Kidney (tissue), 14 donors: ENCODE results near the gene LIG3. TPM values are rescaled to one million over a fixed set of nuclear protein-coding genes. Genes with fewer than 3 reads are reported as not detected.

Experiments
- DNase-seq, 5 donors: peaks; one replicate each; pipeline ENCODE4 v3.0.0-alpha.2; 2013 to 2020
- FAIRE-seq: peaks from 2 replicates; lab custom pipeline; 2012; peaks lifted over from hg19 to GRCh38; lab: Jason Lieb, UNC
- H3K27ac ChIP-seq, 2 donors: one replicate each; pipeline ENCODE4 v1.7.0; 2013; ENCODE audit warnings: low read depth in 2 of 2, low read length in 2 of 2, inconsistent platforms in 1 of 2
- H3K27me3 ChIP-seq: one replicate; pipeline ENCODE4 v1.7.1; 2013; ENCODE audit warnings: low read length, inconsistent platforms; ENCODE audit not compliant: control insufficient read depth, insufficient read depth
- H3K36me3 ChIP-seq, 3 donors: one replicate each; pipeline versions ENCODE4 v1.7.0 to v1.7.1; 2013; ENCODE audit warnings: low read length in 3 of 3, control low read depth in 1 of 3, inconsistent platforms in 1 of 3; ENCODE audit not compliant: insufficient read depth in 3 of 3, control insufficient read depth in 2 of 3
- H3K4me1 ChIP-seq, 3 donors: one replicate each; pipeline versions ENCODE4 v1.7.0 to v1.7.1; 2013; ENCODE audit warnings: low read length in 3 of 3, inconsistent platforms in 1 of 3, low read depth in 1 of 3; ENCODE audit not compliant: control insufficient read depth in 2 of 3, insufficient read depth in 2 of 3
- H3K4me3 ChIP-seq, 3 donors: one replicate each; pipeline versions ENCODE4 v1.7.0 to v1.8.1; 2013; ENCODE audit warnings: low read length in 3 of 3, control low read depth in 1 of 3, inconsistent platforms in 1 of 3
- H3K9ac ChIP-seq, 3 donors: one replicate each; pipeline versions ENCODE4 v1.7.0 to v1.7.1; 2013; ENCODE audit warnings: low read length in 3 of 3, control low read depth in 1 of 3, inconsistent platforms in 1 of 3
- H3K9me3 ChIP-seq, 3 donors: one replicate each; pipeline versions ENCODE4 v1.7.0 to v1.7.1; 2013; ENCODE audit warnings: low read length in 3 of 3, control low read depth in 1 of 3, inconsistent platforms in 1 of 3; ENCODE audit not compliant: control insufficient read depth in 2 of 3, insufficient read depth in 1 of 3
- CTCF ChIP-seq: IDR thresholded peaks from 3 replicates; pipeline ENCODE4 v1.5.1; 2012; ENCODE audit warnings: mild to moderate bottlenecking, moderate library complexity, borderline replicate concordance; ENCODE audit not compliant: insufficient read depth; ENCODE audit errors: extremely low read depth
- intact Hi-C: fragments of 100-400 bp; cut with DNase I; formaldehyde crosslinking; loops from one replicate; pipeline ENCODE4 v1.11.1; 2022
- polyA plus RNA-seq: library from polyadenylated mRNA; stranded (reverse); fragments of 350-450 nt; fragmentation: Illumina TruSeq; extraction: RNeasy Lipid Tissue Mini Kit (QIAGEN cat#74804); gene quantifications from one replicate; pipeline ENCODE4 v1.2.3, GENCODE V29; 2014; ENCODE audit warnings: low read depth, low replicate concordance; ENCODE audit not compliant: insufficient read depth
- total RNA-seq: library from RNA; stranded (reverse); fragmentation: NEBNext Ultra II Directional; extraction: Animal tissue kit (Norgen Biotek cat#: 25700); gene quantifications from one replicate; pipeline ENCODE4 v1.2.1, GENCODE V29; 2021
- donor health status: control.
- donor health status: control.
- donor health status: control.
- donor health status: control.
- donor health status: control.
- donor health status: DM: yes; HTN: yes; CAD: no.
- donor health status: Normal renal cell carcinoma (clear cell type).

Gene LIG3
- total and polyA plus RNA-seq, 2 donors from 2014 or later: 7.6 to 34.1 TPM

GRCh38 chr17:35028531-35029262, 48.4 kb downstream of the LIG3 start:
- no peak overlapping the region for H3K9ac ChIP-seq
- no peak overlapping the region for H3K4me3 ChIP-seq
- no peaks in the 10 kb centered on the region for H3K9me3 ChIP-seq
- peaks cover 0 to 6% (median 5%) of the 10 kb centered on the region in 3 donors for H3K36me3 ChIP-seq
- no peak overlapping the region for H3K27ac ChIP-seq
- no peak for TF ChIP-seq CTCF
- FAIRE-seq: no peak
- intact Hi-C loops: no loop called here
- no peaks in the 10 kb centered on the region for H3K27me3 ChIP-seq
- no peak for DNase-seq
- H3K4me1 ChIP-seq: no peaks in the 10 kb centered on the region

- Histone ChIP-seq H3K9ac (no peak overlapping the region), H3K4me1 (no peaks in the 10 kb centered on the region), H3K27me3 (no peaks in the 10 kb centered on the region), H3K36me3 (peaks cover 0 to 5% (median 3%) of the 10 kb centered on the region in 3 donors), H3K4me3 (no peak overlapping the region), H3K27ac (no peak overlapping the region), H3K9me3 (no peaks in the 10 kb centered on the region)
- intact Hi-C loops: no loop called here
- FAIRE-seq (no peak), DNase-seq (no peak)
- no peak for TF ChIP-seq CTCF
These were observed 50.5 kb downstream of the LIG3 start for GRCh38 chr17:35030780-35031179.

GRCh38 chr17:35038453-35038852, 58.1 kb downstream of the LIG3 start:
- Histone ChIP-seq H3K9ac (no peak overlapping the region), H3K27me3 (no peaks in the 10 kb centered on the region), H3K27ac (no peak overlapping the region), H3K4me3 (no peak overlapping the region), H3K4me1 (no peaks in the 10 kb centered on the region), H3K9me3 (no peaks in the 10 kb centered on the region), H3K36me3 (no peaks in the 10 kb centered on the region)
- DNase-seq (no peak), FAIRE-seq (no peak)
- intact Hi-C loops: no loop called here
- no peak for TF ChIP-seq CTCF
